C4-2B (cell line): ENCODE results near the gene KLHL14.

Source experiments
- H3K27ac ChIP-seq: fragments of 450-650 bp; 2 replicates; pipeline ENCODE4 v1.5.1; 2017
- CTCF ChIP-seq: fragments of 450-650 bp; conservative IDR thresholded peaks from 2 replicates; pipeline ENCODE4 v1.5.1; 2017; ENCODE audit warnings: mild to moderate bottlenecking
- ZFX ChIP-seq: fragments of 450-650 bp; IDR thresholded peaks from 2 replicates; pipeline ENCODE4 v1.6.1; 2017

Gene KLHL14

DNA sequence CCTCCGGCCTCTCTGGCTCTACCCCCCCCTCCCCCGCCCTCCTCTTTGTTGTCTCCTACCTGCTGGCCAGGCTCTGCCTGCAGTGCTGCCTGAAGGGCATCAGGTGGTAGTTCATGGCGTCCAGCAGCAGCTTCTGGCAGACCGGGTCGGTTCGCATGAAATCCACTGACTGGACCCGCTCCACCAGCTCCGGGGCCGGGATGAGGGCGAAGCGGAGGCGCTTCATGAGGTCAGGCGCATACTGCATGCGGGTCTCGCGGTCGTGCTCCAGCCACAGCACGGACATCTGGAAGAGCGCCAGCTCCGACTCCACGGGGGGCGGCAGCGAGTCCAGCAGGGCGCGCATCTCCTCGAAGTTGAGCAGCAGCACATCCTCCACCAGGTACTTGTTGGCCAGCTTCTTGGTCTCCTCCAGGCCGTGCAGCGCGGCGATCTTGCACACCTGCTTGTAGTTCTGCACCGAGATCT lies 3.2 kb downstream of the KLHL14 start:
- no peak overlapping the region for H3K27ac ChIP-seq

GRCh38 chr18:32769071-32769585 lies 3.7 kb downstream of the KLHL14 start:
- H3K27ac ChIP-seq = no peak overlapping the region
- TF ChIP-seq CTCF = no peak
- TF ChIP-seq ZFX = no peak

More for the DNA sequence above, 3.2 kb downstream of the KLHL14 start:
- no peak for TF ChIP-seq ZFX
- TF ChIP-seq CTCF = no peak

- TF ChIP-seq ZFX = no peak
- TF ChIP-seq CTCF = no peak
- no peak overlapping the region for H3K27ac ChIP-seq
Measured at GRCh38 chr18:32767400-32767799, 5.4 kb downstream of the KLHL14 start.

DNA sequence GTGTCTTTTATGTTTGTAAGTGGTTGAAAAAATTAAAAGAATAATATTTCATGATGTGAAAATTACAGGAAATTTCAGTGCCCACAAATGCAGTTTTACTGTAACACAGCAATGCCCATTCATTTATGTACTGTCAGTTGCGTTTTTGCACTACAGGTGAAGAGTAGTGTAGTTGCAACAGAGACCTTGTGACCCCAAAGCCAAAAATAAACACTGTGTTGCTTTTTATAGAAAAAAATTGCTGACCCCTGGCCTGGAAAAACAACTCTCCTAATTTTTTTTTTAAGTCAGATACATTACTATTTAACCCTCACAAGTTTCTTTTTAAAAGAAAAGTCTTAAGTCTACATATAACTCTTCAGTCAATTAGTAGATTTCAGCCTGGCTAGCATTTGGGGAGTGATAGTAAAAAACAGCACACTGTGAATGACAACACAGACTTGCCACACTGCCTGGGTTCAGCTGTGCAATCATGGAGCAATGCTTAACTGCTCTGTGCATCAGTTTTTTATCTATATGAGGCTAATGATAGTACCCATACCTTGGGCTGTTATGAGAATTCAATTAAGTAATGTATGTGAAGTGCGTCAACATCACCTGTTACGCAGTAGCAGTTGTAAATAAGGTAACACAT lies 8.1 kb downstream of the KLHL14 start:
- TF ChIP-seq ZFX = no peak
- TF ChIP-seq CTCF = no peak
- H3K27ac ChIP-seq = no peak overlapping the region

DNA sequence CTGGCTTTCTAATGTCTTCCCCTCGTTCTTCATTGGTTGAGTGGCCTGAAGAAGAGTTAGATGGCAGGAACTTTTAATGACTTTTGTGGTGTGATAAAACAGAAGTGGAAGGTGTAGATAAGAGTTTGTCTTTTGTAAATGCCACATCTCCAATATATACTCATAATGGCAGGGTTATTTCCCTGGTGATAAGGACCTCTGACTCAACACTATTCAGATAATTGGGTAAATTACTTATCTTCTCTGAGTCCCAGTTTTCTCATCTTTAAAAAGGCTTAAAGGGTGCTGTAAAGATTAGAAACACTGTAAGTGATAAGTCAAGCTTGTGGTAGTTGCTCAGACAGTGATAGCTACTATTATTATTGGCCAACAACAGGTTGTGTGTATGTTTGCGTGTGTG lies 9.5 kb downstream of the KLHL14 start:
- no peak for TF ChIP-seq ZFX
- TF ChIP-seq CTCF = no peak
- no peak overlapping the region for H3K27ac ChIP-seq

DNA sequence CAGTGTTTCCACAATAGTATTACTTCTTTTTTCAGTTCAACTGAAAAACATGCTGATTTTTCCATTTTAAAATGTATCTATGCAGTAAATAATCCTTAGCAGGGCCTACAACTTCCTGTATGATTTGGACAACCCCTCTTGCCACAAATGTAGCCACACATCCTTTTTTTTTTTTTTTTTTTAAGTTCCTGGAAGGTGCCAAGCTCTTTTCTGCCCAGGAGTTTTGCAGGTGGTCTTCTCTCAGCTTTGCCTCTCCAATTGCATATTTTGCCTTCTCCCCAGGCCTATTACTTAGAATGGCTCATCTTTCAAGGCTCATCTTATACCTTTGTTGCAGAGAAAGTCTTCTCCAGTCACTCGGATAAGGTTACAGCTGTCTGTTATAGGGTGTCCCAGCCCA lies 11.6 kb downstream of the KLHL14 start:
- H3K27ac ChIP-seq = no peak overlapping the region
- TF ChIP-seq ZFX (no peak), CTCF (no peak)

DNA sequence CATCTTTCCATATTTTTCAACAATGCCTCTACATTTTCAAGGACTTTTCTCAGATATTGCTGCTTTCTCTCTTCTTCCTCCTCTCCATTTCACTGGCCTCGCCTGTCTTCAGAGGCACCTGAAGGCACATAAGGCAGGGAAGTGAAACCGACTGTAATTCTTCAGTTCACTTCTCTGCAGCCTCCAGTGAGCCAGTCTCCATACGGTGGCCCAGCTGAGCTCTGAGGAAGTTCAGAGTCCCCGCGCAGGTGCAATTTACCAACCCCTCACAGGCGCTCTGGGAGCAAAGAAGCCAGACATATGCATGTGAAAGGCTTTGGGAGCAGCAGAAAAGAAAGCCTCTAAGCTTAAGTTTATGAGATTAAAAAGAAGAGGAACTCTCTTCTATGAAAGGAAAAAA lies 12.4 kb downstream of the KLHL14 start:
- TF ChIP-seq ZFX (no peak), CTCF (no peak)
- H3K27ac ChIP-seq = no peak overlapping the region
